ENCODE results near the gene ART1.
"Not testable (repeated sequence)": the region's sequence is repeated elsewhere in the genome, so short reads cannot be mapped to it uniquely, and the experiment has no call there.

The ART1 gene

GRCh38 chr11:3632070-3632660 is 12.8 kb upstream of the ART1 start:
- DNase-seq = no peak

- no peak for DNase-seq
Observed at GRCh38 chr11:3635641-3636375, 9.1 kb upstream of the ART1 start.

GRCh38 chr11:3637201-3637600 is 7.7 kb upstream of the ART1 start:
- DNase-seq = no peak

GRCh38 chr11:3638513-3638912 is 6.4 kb upstream of the ART1 start:
- no peak for DNase-seq

- DNase-seq = no peak
Observed at GRCh38 chr11:3639841-3640240, 5.1 kb upstream of the ART1 start.

- no peak for DNase-seq
Observed at GRCh38 chr11:3641191-3641590, 3.7 kb upstream of the ART1 start.

GRCh38 chr11:3641701-3642070 is 3.2 kb upstream of the ART1 start, which contains the start of gene ART5:
TSS of gene ART5 (minus strand) at chr11:3641992. CDS start at chr11:3641862, 130 bp downstream.
- DNase-seq = no peak

GRCh38 chr11:3642071-3642951 is 2.6 kb upstream of the ART1 start:
- DNase-seq = no peak

- not testable (repeated sequence) for DNase-seq
Observed at GRCh38 chr11:3643102-3643546, 1.8 kb upstream of the ART1 start.

GRCh38 chr11:3645552-3645951 is 624 bp downstream of the ART1 start:
- DNase-seq = no peak

- not testable (repeated sequence) for DNase-seq
Observed at GRCh38 chr11:3648843-3649242, 3.9 kb downstream of the ART1 start.

- DNase-seq = not testable (repeated sequence)
Observed at GRCh38 chr11:3649374-3649773, 4.4 kb downstream of the ART1 start.

- not testable (repeated sequence) for DNase-seq
Observed at GRCh38 chr11:3652514-3652913, 7.6 kb downstream of the ART1 start.

- DNase-seq = no peak
Observed at GRCh38 chr11:3655547-3655946, 10.6 kb downstream of the ART1 start.

- not testable (repeated sequence) for DNase-seq
Observed at GRCh38 chr11:3657331-3657730, 12.4 kb downstream of the ART1 start.

GRCh38 chr11:3658252-3658651 is 13.3 kb downstream of the ART1 start:
- no peak for DNase-seq

GRCh38 chr11:3659595-3660515 is 14.9 kb downstream of the ART1 start:
- DNase-seq = no peak

GRCh38 chr11:3660960-3661359 is 16.0 kb downstream of the ART1 start:
- no peak for DNase-seq

- DNase-seq = no peak
Observed at GRCh38 chr11:3662856-3663255, 17.9 kb downstream of the ART1 start.

- DNase-seq = no peak
Observed at GRCh38 chr11:3664032-3664630, 19.2 kb downstream of the ART1 start.

- no peak for DNase-seq
Observed at GRCh38 chr11:3665336-3666022, 20.6 kb downstream of the ART1 start.

Measured in DMS79 treated with DMSO at 0.1 percent for 48 hours (cell line).